Esophagus squamous epithelium (tissue), 4 donors: ENCODE measurements around the gene RASA3.

ENCODE experiments used
- POLR2A ChIP-seq, 4 donors: fragments of 450-650 bp; IDR thresholded peaks; one replicate each; pipeline ENCODE4 v1.6.1; 2017; ENCODE audit warnings: antibody characterized with exemption in 4 of 4, mild to moderate bottlenecking in 4 of 4, moderate library complexity in 3 of 4
- TF ChIP-seq, protein P1 (sequence below), 6 experiments: fragments of 450-650 bp in 4 of 6; fragments of 200-600 bp in 2 of 6; sonication (generic) in 2 of 6; IDR thresholded peaks; one replicate each; pipeline ENCODE4 v1.5.1; 2016 to 2019; ENCODE audit warnings: antibody characterized with exemption in 6 of 6, mild to moderate bottlenecking in 4 of 6, moderate library complexity in 4 of 6

- TF ChIP-seq, protein P1, sequence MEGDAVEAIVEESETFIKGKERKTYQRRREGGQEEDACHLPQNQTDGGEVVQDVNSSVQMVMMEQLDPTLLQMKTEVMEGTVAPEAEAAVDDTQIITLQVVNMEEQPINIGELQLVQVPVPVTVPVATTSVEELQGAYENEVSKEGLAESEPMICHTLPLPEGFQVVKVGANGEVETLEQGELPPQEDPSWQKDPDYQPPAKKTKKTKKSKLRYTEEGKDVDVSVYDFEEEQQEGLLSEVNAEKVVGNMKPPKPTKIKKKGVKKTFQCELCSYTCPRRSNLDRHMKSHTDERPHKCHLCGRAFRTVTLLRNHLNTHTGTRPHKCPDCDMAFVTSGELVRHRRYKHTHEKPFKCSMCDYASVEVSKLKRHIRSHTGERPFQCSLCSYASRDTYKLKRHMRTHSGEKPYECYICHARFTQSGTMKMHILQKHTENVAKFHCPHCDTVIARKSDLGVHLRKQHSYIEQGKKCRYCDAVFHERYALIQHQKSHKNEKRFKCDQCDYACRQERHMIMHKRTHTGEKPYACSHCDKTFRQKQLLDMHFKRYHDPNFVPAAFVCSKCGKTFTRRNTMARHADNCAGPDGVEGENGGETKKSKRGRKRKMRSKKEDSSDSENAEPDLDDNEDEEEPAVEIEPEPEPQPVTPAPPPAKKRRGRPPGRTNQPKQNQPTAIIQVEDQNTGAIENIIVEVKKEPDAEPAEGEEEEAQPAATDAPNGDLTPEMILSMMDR (IDR thresholded peaks at IDR 0.05): no peak
- TF ChIP-seq POLR2A (IDR thresholded peaks at IDR 0.05): no peak
Measured at GRCh38 chr13:114016321-114017027, 115.9 kb downstream of the RASA3 start.
